A549 (cell line): ENCODE data around the gene GTF2H1. TPM values are rescaled to one million over a fixed set of nuclear protein-coding genes. Genes with fewer than 3 reads are reported as not detected.

ENCODE experiments used
- ATAC-seq, 2 experiments: fragments of 200-7000 bp in 1 of 2; fragments of >200 bp in 1 of 2; cut with Nextera tagmentation in 1 of 2; cut with Tn5 transposase in 1 of 2; 3 replicates each; pipeline versions ENCODE4 v1.8.0 to v1.9.1; 2018 to 2020; ENCODE audit warnings: mild to moderate bottlenecking in 1 of 2, moderate library complexity in 1 of 2
- CTCF ChIA-PET: fragments of 300-600 bp; sonication (Branson Sonifier 250); formaldehyde crosslinking; extraction: SDS; loops from one replicate; lab custom pipeline; 2021; ENCODE audit warnings: antibody characterized with exemption, inconsistent platforms; lab: Yijun Ruan, JAX
- POLR2A ChIA-PET: fragments of 350-600 bp; formaldehyde crosslinking; extraction: SDS; loops from one replicate; lab custom pipeline; 2021; ENCODE audit warnings: antibody characterized with exemption, inconsistent platforms; lab: Yijun Ruan, JAX
- DNase-seq, 2 experiments: peaks; one replicate each; pipeline versions ENCODE4 v3.0.0 to v3.0.0-alpha.2; 2011 to 2016; ENCODE audit warnings: low read depth in 1 of 2, low spot score in 1 of 2
- FAIRE-seq: peaks from 2 replicates; lab custom pipeline; 2011; peaks lifted over from hg19 to GRCh38; lab: Jason Lieb, UNC
- H3K27ac ChIP-seq, 2 experiments: fragments of >200 bp; sonication (Bioruptor Twin); formaldehyde crosslinking; 3 replicates each; pipeline ENCODE4 v1.5.1; 2016 to 2017
- H3K4me1 ChIP-seq: fragments of >200 bp; sonication (Bioruptor Twin); formaldehyde crosslinking; 3 replicates; pipeline ENCODE4 v1.6.1; 2016
- H3K4me2 ChIP-seq: fragments of >200 bp; sonication (Bioruptor Twin); formaldehyde crosslinking; 3 replicates; pipeline ENCODE4 v1.6.1; 2016
- H3K4me3 ChIP-seq: fragments of >200 bp; sonication (Bioruptor Twin); formaldehyde crosslinking; 3 replicates; pipeline ENCODE4 v1.5.1; 2016
- H3K9me3 ChIP-seq: fragments of >200 bp; sonication (Bioruptor Twin); formaldehyde crosslinking; 3 replicates; pipeline ENCODE4 v1.6.1; 2016
- CBX8 ChIP-seq: fragments of 200-600 bp; sonication (generic); IDR thresholded peaks from 2 replicates; pipeline ENCODE4 v1.6.1; 2016
- CEBPB ChIP-seq, 2 experiments: fragments of >200 bp in 1 of 2; sonication (Bioruptor Twin) in 1 of 2; formaldehyde crosslinking in 1 of 2; IDR thresholded peaks; 2 replicates each; pipeline ENCODE4 v1.6.1; 2012 to 2016
- ESRRA ChIP-seq: fragments of 150-350 bp; IDR thresholded peaks from 2 replicates; pipeline ENCODE4 v1.6.1; 2014; ENCODE audit warnings: mild to moderate bottlenecking, low read length, borderline replicate concordance
- GATA3 ChIP-seq: IDR thresholded peaks from 2 replicates; pipeline ENCODE4 v1.6.1; 2012; ENCODE audit warnings: borderline replicate concordance
- JUNB ChIP-seq: fragments of >200 bp; sonication (Bioruptor Twin); formaldehyde crosslinking; IDR thresholded peaks from 2 replicates; pipeline ENCODE4 v1.6.1; 2016
- KDM5A ChIP-seq: fragments of 200-600 bp; sonication (generic); IDR thresholded peaks from 2 replicates; pipeline ENCODE4 v1.6.1; 2016; ENCODE audit warnings: antibody characterized with exemption, mild to moderate bottlenecking
- MAFK ChIP-seq: fragments of 450-650 bp; IDR thresholded peaks from 2 replicates; pipeline ENCODE4 v1.6.1; 2014; ENCODE audit not compliant: partially characterized antibody
- MAZ ChIP-seq: fragments of 150-350 bp; IDR thresholded peaks from 2 replicates; pipeline ENCODE4 v1.6.1; 2014; ENCODE audit warnings: antibody characterized with exemption, low read depth, low read length, borderline replicate concordance
- NFE2L2 ChIP-seq: fragments of 150-350 bp; conservative IDR thresholded peaks from 2 replicates; pipeline ENCODE4 v1.6.1; 2014; ENCODE audit warnings: low read length
- POLR2AphosphoS2 ChIP-seq: conservative IDR thresholded peaks from 2 replicates; pipeline ENCODE4 v1.6.1; 2012; ENCODE audit warnings: low read length, improper control_type of control experiment, inconsistent platforms
- RCOR1 ChIP-seq: fragments of 150-350 bp; IDR thresholded peaks from 2 replicates; pipeline ENCODE4 v1.6.1; 2014; ENCODE audit warnings: antibody characterized with exemption, low read length, low read depth
- RFX5 ChIP-seq: fragments of 450-650 bp; IDR thresholded peaks from 2 replicates; pipeline ENCODE4 v1.7.1; 2014; ENCODE audit warnings: antibody characterized with exemption, mild to moderate bottlenecking, moderate library complexity
- SMC3 ChIP-seq: fragments of >200 bp; sonication (Bioruptor Twin); formaldehyde crosslinking; IDR thresholded peaks from 3 replicates; pipeline ENCODE4 v1.6.1; 2018; ENCODE audit warnings: inconsistent platforms
- TFCP2L1 ChIP-seq: fragments of 250-450 bp; sonication (Bioruptor Pico); IDR thresholded peaks from 2 replicates; pipeline ENCODE4 v1.5.0; 2021; ENCODE audit warnings: mild to moderate bottlenecking
- ZC3H11A ChIP-seq: fragments of 450-650 bp; IDR thresholded peaks from 2 replicates; pipeline ENCODE4 v1.6.1; 2014; ENCODE audit warnings: antibody characterized with exemption, mild to moderate bottlenecking
- ZNF302 ChIP-seq: fragments of 250-450 bp; sonication (Bioruptor Pico); IDR thresholded peaks from 2 replicates; pipeline ENCODE4 v1.9.0; 2021; ENCODE audit warnings: inconsistent platforms, mild to moderate bottlenecking, moderate library complexity
- WGBS: methylation state at CpG from one replicate; pipeline ENCODE4 v1.1.6; 2017; ENCODE audit errors: missing lambda C conversion rate; 5-methylcytosine and 5-hydroxymethylcytosine counted together
- polyA plus RNA-seq, 4 experiments: library from polyadenylated mRNA; depleted of rRNA in 3 of 4; stranded (reverse); fragments of >200 nt; fragmentation: RNase III in 1 of 4; extraction: RNeasy Plus Mini Kit Qiagen cat#74134 plus additional on column Dnase treatment in 1 of 4; gene quantifications; 2 replicates in 3 of 4; 3 replicates in 1 of 4; pipeline ENCODE4 v1.2.3, GENCODE V29; 2011 to 2017
- TF ChIP-seq, protein P1 (sequence below): fragments of 250-450 bp; sonication (Bioruptor Pico); IDR thresholded peaks from 2 replicates; pipeline ENCODE4 v1.5.0; 2020; ENCODE audit warnings: low read depth, mild to moderate bottlenecking, moderate library complexity
- TF ChIP-seq, protein P2 (sequence below): fragments of 200-600 bp; sonication (generic); IDR thresholded peaks from 2 replicates; pipeline ENCODE4 v1.6.1; 2016; ENCODE audit warnings: antibody characterized with exemption, mild to moderate bottlenecking, moderate library complexity
- TF ChIP-seq, protein P3 (sequence below): IDR thresholded peaks from 2 replicates; pipeline ENCODE4 v1.6.1; 2012; ENCODE audit warnings: low read depth, borderline replicate concordance
- TF ChIP-seq, protein P4 (sequence below): IDR thresholded peaks from 2 replicates; pipeline ENCODE4 v1.6.1; 2012
- TF ChIP-seq, protein P5 (sequence below): fragments of 150-350 bp; IDR thresholded peaks from 2 replicates; pipeline ENCODE4 v1.6.1; 2014; ENCODE audit warnings: low read depth, mild to moderate bottlenecking, low read length

The GTF2H1 gene
- polyA plus RNA-seq, 2 of the 4 experiments (the other 2 are of a cell fraction): 38.8 to 56.0 TPM

DNA sequence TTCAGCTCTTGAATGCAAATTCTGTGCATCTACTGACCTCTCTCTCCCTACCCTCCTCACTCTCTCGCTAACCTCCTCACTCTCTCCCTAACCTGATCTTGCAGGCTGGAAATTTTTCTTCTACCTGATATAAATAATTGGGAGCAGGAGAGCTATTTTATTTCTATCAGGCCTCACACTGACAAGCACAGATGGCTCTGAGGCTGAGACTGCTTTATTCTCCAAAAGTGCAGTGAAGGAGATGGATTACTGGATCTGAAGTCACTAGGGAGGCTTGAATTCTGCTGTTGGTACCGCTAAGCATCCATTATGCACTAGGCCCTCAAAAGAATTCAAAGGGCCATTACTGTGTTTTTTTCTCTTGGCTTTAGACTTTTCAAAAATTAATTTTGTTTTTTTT lies 52.6 kb downstream of the GTF2H1 start:
- no peak for FAIRE-seq
- no peak overlapping the region for H3K27ac ChIP-seq
- CTCF ChIA-PET: interaction anchor here (0.6 kb wide), 1 partner anchor 93 kb away, joined by 4 read pairs; no protein-coding TSS in a partner anchor
- no peaks in the 10 kb centered on the region for H3K4me1 ChIP-seq
- WGBS: 99% methylated on average over 2 of the region's 2 CpGs
- no peaks in the 10 kb centered on the region for H3K9me3 ChIP-seq
- no peak overlapping the region for H3K4me3 ChIP-seq
- no peak for DNase-seq
- no peak for ATAC-seq
- TF ChIP-seq ZC3H11A: no peak
- no peak for TF ChIP-seq MAFK
- TF ChIP-seq, protein P1, sequence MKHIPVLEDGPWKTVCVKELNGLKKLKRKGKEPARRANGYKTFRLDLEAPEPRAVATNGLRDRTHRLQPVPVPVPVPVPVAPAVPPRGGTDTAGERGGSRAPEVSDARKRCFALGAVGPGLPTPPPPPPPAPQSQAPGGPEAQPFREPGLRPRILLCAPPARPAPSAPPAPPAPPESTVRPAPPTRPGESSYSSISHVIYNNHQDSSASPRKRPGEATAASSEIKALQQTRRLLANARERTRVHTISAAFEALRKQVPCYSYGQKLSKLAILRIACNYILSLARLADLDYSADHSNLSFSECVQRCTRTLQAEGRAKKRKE (CRISPR knock-in tag): no peak
- no peak for TF ChIP-seq NFE2L2
- TF ChIP-seq, protein P2, sequence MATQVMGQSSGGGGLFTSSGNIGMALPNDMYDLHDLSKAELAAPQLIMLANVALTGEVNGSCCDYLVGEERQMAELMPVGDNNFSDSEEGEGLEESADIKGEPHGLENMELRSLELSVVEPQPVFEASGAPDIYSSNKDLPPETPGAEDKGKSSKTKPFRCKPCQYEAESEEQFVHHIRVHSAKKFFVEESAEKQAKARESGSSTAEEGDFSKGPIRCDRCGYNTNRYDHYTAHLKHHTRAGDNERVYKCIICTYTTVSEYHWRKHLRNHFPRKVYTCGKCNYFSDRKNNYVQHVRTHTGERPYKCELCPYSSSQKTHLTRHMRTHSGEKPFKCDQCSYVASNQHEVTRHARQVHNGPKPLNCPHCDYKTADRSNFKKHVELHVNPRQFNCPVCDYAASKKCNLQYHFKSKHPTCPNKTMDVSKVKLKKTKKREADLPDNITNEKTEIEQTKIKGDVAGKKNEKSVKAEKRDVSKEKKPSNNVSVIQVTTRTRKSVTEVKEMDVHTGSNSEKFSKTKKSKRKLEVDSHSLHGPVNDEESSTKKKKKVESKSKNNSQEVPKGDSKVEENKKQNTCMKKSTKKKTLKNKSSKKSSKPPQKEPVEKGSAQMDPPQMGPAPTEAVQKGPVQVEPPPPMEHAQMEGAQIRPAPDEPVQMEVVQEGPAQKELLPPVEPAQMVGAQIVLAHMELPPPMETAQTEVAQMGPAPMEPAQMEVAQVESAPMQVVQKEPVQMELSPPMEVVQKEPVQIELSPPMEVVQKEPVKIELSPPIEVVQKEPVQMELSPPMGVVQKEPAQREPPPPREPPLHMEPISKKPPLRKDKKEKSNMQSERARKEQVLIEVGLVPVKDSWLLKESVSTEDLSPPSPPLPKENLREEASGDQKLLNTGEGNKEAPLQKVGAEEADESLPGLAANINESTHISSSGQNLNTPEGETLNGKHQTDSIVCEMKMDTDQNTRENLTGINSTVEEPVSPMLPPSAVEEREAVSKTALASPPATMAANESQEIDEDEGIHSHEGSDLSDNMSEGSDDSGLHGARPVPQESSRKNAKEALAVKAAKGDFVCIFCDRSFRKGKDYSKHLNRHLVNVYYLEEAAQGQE: no peak
- TF ChIP-seq, protein P3, sequence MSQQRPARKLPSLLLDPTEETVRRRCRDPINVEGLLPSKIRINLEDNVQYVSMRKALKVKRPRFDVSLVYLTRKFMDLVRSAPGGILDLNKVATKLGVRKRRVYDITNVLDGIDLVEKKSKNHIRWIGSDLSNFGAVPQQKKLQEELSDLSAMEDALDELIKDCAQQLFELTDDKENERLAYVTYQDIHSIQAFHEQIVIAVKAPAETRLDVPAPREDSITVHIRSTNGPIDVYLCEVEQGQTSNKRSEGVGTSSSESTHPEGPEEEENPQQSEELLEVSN: no peak
- TF ChIP-seq ESRRA: no peak
- TF ChIP-seq, all 56 proteins: peak for 0
- H3K4me2 ChIP-seq: no peak overlapping the region
- POLR2A ChIA-PET: interaction anchor here (1.7 kb wide), 1 partner anchor 19 kb away, joined by 6 read pairs; the partner anchor contains the start of gene LDHA

DNA sequence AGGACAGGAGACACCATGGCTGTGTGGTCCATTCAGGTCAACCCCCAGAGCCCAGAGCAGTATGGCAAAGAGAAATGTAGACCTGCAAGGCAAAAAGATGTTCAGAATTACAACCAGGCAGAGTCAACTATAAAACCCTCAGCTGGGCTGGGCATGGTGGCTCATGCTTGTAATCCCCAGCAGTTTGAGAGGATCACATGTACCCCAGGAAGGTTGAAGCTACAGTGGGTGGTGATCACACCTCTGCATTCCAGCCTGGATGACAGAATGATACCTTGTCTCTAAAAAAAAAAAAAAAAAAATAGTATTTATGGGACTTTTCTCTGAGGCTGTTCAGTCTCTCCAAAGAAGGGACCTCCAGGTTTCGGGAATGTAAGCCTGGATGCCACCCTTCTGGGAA lies 53.6 kb downstream of the GTF2H1 start:
- ChIA-PET CTCF (interaction anchor here (0.6 to 0.7 kb wide), 2 partner anchors 323 to 338 kb away, joined by 3 to 5 read pairs; no protein-coding TSS in a partner anchor), POLR2A (no interaction called here)
- no peak overlapping the region for H3K4me3 ChIP-seq
- TF ChIP-seq JUNB: no peak
- TF ChIP-seq, protein P4, sequence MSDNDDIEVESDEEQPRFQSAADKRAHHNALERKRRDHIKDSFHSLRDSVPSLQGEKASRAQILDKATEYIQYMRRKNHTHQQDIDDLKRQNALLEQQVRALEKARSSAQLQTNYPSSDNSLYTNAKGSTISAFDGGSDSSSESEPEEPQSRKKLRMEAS: no peak
- TF ChIP-seq, protein P3: no peak
- TF ChIP-seq, protein P5, sequence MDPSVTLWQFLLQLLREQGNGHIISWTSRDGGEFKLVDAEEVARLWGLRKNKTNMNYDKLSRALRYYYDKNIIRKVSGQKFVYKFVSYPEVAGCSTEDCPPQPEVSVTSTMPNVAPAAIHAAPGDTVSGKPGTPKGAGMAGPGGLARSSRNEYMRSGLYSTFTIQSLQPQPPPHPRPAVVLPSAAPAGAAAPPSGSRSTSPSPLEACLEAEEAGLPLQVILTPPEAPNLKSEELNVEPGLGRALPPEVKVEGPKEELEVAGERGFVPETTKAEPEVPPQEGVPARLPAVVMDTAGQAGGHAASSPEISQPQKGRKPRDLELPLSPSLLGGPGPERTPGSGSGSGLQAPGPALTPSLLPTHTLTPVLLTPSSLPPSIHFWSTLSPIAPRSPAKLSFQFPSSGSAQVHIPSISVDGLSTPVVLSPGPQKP: no peak
- no peak for TF ChIP-seq KDM5A
- TF ChIP-seq CBX8: no peak
- TF ChIP-seq GATA3: no peak
- no peak for TF ChIP-seq CEBPB (IDR thresholded peaks at IDR 0.05)
- TF ChIP-seq RFX5: no peak
- no peak for TF ChIP-seq MAZ
- no peak for TF ChIP-seq RCOR1
- no peak for TF ChIP-seq POLR2AphosphoS2
- no peak for TF ChIP-seq ZNF302 (CRISPR knock-in tag)
- no peak for TF ChIP-seq ESRRA
- no peak for TF ChIP-seq SMC3
- no peak for TF ChIP-seq TFCP2L1 (CRISPR knock-in tag)
- no peaks in the 10 kb centered on the region for H3K4me1 ChIP-seq
- DNase-seq: no peak
- no peak for FAIRE-seq
- 90% methylated on average over 1 of the region's 1 CpG for WGBS
- no peak overlapping the region for H3K27ac ChIP-seq
- no peak for ATAC-seq
- H3K4me2 ChIP-seq: no peak overlapping the region
- H3K9me3 ChIP-seq: no peaks in the 10 kb centered on the region
